Coronary artery (tissue), 2 donors: ENCODE results near the gene GRB7.

Experiments used
- DNase-seq: peaks from one replicate; pipeline ENCODE4 v3.0.0-alpha.2; 2017; ENCODE audit warnings: low spot score
- H3K27ac ChIP-seq, 2 donors: fragments of 200-600 bp; sonication (generic); one replicate each; pipeline ENCODE4 v1.5.1; 2016 to 2019
- H3K4me3 ChIP-seq: fragments of 200-600 bp; sonication (generic); 2 replicates; pipeline ENCODE4 v1.5.1; 2016; ENCODE audit warnings: mild to moderate bottlenecking, moderate library complexity
- CTCF ChIP-seq: fragments of 200-600 bp; sonication (generic); IDR thresholded peaks from one replicate; pipeline ENCODE4 v1.5.1; 2019; ENCODE audit warnings: antibody characterized with exemption

Gene GRB7

GRCh38 chr17:39772987-39773934 lies 35.5 kb downstream of the GRB7 start:
- DNase-seq, result no peak
- TF ChIP-seq CTCF, result no peak
- Histone ChIP-seq H3K27ac (peak overlapping the region in 1 of 2 donors; percentile 19), H3K4me3 (no peak overlapping the region)

- no peak for TF ChIP-seq CTCF
- H3K27ac ChIP-seq, result no peak overlapping the region
- DNase-seq, result no peak
Measured at GRCh38 chr17:39774047-39774446, 36.3 kb downstream of the GRB7 start.

GRCh38 chr17:39775031-39775430 lies 37.3 kb downstream of the GRB7 start:
- Histone ChIP-seq H3K27ac (no peak overlapping the region), H3K4me3 (no peak overlapping the region)
- TF ChIP-seq CTCF, result no peak
- DNase-seq, result no peak

More at GRCh38 chr17:39774047-39774446, 36.3 kb downstream of the GRB7 start:
- H3K4me3 ChIP-seq, result no peak overlapping the region

- Histone ChIP-seq H3K4me3 (no peak overlapping the region), H3K27ac (no peak overlapping the region)
- DNase-seq, result no peak
- TF ChIP-seq CTCF, result no peak
Measured at GRCh38 chr17:39776252-39776651, 38.5 kb downstream of the GRB7 start.

GRCh38 chr17:39777534-39778365 lies 40.0 kb downstream of the GRB7 start:
- H3K27ac ChIP-seq, result no peak overlapping the region
- no peak for DNase-seq
- TF ChIP-seq CTCF, result no peak
- H3K4me3 ChIP-seq, result no peak overlapping the region

- H3K27ac ChIP-seq, result peak overlapping the region in 1 of 2 donors; percentile 74
- no peak for DNase-seq
- no peak overlapping the region for H3K4me3 ChIP-seq
- no peak for TF ChIP-seq CTCF
Measured at GRCh38 chr17:39781031-39781860, 43.5 kb downstream of the GRB7 start.
